Measurements from ENCODE around the gene TMEM126A. TPM values are rescaled to one million over a fixed set of nuclear protein-coding genes. Genes with fewer than 3 reads are reported as not detected.

The TMEM126A gene
- total and polyA plus RNA-seq, 4 donors, result 9.3 to 39.1 (median 23.3) TPM

DNA sequence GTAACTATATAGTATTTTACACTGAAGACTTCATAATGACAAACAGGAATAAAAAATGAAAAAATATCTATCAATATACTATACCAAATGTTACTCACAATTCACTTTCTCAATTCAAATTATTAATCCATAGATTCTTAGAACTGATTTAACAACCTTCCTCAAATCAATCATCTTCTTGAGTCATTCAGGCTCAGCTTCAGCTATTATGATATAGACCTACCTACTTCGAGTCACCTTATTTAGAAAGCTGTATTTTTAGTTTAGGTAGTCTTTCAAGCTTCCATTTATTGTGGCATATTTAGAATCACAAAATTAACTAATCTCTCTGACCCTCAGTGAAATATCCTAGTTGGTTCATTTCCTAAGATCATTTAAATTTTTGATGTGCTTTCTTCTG lies 9.0 kb downstream of the TMEM126A start:
- H3K27ac ChIP-seq (ENCODE audit: low read depth in 1 of 2, low read length in 2 of 2), result no peak overlapping the region
- TF ChIP-seq HNF4G (IDR thresholded peaks at IDR 0.05) (no peak), MAX (IDR thresholded peaks at IDR 0.05) (no peak), JUND (IDR thresholded peaks at IDR 0.05) (no peak), FOXA1 (IDR thresholded peaks at IDR 0.05) (no peak), EGR1 (IDR thresholded peaks at IDR 0.05; ENCODE audit: low read depth in 2 of 2) (no peak), NR2F2 (IDR thresholded peaks at IDR 0.05) (no peak), ATF3 (IDR thresholded peaks at IDR 0.05) (no peak), GABPA (IDR thresholded peaks at IDR 0.05 in 1 of 2, conservative IDR thresholded peaks at IDR 0.05 in 1 of 2) (no peak), RAD21 (IDR thresholded peaks at IDR 0.05) (no peak), YY1 (IDR thresholded peaks at IDR 0.05) (no peak), RXRA (IDR thresholded peaks at IDR 0.05) (no peak), HNF4A (conservative IDR thresholded peaks at IDR 0.05) (no peak), SP1 (IDR thresholded peaks at IDR 0.05) (no peak)
- TF ChIP-seq, protein P1, sequence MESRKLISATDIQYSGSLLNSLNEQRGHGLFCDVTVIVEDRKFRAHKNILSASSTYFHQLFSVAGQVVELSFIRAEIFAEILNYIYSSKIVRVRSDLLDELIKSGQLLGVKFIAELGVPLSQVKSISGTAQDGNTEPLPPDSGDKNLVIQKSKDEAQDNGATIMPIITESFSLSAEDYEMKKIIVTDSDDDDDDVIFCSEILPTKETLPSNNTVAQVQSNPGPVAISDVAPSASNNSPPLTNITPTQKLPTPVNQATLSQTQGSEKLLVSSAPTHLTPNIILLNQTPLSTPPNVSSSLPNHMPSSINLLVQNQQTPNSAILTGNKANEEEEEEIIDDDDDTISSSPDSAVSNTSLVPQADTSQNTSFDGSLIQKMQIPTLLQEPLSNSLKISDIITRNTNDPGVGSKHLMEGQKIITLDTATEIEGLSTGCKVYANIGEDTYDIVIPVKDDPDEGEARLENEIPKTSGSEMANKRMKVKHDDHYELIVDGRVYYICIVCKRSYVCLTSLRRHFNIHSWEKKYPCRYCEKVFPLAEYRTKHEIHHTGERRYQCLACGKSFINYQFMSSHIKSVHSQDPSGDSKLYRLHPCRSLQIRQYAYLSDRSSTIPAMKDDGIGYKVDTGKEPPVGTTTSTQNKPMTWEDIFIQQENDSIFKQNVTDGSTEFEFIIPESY (IDR thresholded peaks at IDR 0.05), result no peak
- TF ChIP-seq, protein P2, sequence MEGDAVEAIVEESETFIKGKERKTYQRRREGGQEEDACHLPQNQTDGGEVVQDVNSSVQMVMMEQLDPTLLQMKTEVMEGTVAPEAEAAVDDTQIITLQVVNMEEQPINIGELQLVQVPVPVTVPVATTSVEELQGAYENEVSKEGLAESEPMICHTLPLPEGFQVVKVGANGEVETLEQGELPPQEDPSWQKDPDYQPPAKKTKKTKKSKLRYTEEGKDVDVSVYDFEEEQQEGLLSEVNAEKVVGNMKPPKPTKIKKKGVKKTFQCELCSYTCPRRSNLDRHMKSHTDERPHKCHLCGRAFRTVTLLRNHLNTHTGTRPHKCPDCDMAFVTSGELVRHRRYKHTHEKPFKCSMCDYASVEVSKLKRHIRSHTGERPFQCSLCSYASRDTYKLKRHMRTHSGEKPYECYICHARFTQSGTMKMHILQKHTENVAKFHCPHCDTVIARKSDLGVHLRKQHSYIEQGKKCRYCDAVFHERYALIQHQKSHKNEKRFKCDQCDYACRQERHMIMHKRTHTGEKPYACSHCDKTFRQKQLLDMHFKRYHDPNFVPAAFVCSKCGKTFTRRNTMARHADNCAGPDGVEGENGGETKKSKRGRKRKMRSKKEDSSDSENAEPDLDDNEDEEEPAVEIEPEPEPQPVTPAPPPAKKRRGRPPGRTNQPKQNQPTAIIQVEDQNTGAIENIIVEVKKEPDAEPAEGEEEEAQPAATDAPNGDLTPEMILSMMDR (IDR thresholded peaks at IDR 0.05; ENCODE audit: low read depth, low read length, missing input control), result no peak
- TF ChIP-seq, protein P3, sequence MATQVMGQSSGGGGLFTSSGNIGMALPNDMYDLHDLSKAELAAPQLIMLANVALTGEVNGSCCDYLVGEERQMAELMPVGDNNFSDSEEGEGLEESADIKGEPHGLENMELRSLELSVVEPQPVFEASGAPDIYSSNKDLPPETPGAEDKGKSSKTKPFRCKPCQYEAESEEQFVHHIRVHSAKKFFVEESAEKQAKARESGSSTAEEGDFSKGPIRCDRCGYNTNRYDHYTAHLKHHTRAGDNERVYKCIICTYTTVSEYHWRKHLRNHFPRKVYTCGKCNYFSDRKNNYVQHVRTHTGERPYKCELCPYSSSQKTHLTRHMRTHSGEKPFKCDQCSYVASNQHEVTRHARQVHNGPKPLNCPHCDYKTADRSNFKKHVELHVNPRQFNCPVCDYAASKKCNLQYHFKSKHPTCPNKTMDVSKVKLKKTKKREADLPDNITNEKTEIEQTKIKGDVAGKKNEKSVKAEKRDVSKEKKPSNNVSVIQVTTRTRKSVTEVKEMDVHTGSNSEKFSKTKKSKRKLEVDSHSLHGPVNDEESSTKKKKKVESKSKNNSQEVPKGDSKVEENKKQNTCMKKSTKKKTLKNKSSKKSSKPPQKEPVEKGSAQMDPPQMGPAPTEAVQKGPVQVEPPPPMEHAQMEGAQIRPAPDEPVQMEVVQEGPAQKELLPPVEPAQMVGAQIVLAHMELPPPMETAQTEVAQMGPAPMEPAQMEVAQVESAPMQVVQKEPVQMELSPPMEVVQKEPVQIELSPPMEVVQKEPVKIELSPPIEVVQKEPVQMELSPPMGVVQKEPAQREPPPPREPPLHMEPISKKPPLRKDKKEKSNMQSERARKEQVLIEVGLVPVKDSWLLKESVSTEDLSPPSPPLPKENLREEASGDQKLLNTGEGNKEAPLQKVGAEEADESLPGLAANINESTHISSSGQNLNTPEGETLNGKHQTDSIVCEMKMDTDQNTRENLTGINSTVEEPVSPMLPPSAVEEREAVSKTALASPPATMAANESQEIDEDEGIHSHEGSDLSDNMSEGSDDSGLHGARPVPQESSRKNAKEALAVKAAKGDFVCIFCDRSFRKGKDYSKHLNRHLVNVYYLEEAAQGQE (IDR thresholded peaks at IDR 0.05), result no peak
- no peak overlapping the region for H3K4me3 ChIP-seq (ENCODE audit: low read depth in 1 of 3, low read length in 3 of 3)
- H3K36me3 ChIP-seq (ENCODE audit: control insufficient read depth in 4 of 4, insufficient read depth in 3 of 4, low read depth in 1 of 4, low read length in 3 of 4), result peaks cover 1 to 38% (median 15%) of the 10 kb centered on the region in 4 donors
- peaks cover 0 to 13% (median 2%) of the 10 kb centered on the region in 4 donors for H3K4me1 ChIP-seq (ENCODE audit: control insufficient read depth in 4 of 4, insufficient read depth in 4 of 4, low read length in 3 of 4)
- H3K27me3 ChIP-seq (ENCODE audit: control insufficient read depth in 4 of 4, insufficient read depth in 4 of 4, low read length in 3 of 4), result no peaks in the 10 kb centered on the region
- DNase-seq (ENCODE audit: low spot score), result no peak
- no peaks in the 10 kb centered on the region for H3K9me3 ChIP-seq (ENCODE audit: control insufficient read depth in 4 of 4, low read length in 3 of 4)
- WGBS, result 95% methylated on average over 1 of the region's 1 CpG
- no peak overlapping the region for H3K9ac ChIP-seq (ENCODE audit: low read depth in 1 of 2, low read length in 2 of 2)

- 62% methylated on average over 1 of the region's 1 CpG for WGBS
- Histone ChIP-seq H3K9me3 (ENCODE audit: control insufficient read depth in 4 of 4, low read length in 3 of 4) (no peaks in the 10 kb centered on the region), H3K27ac (ENCODE audit: low read depth in 1 of 2, low read length in 2 of 2) (no peak overlapping the region), H3K4me1 (ENCODE audit: control insufficient read depth in 4 of 4, insufficient read depth in 4 of 4, low read length in 3 of 4) (peaks cover 1 to 27% (median 13%) of the 10 kb centered on the region in 4 donors), H3K27me3 (ENCODE audit: control insufficient read depth in 4 of 4, insufficient read depth in 4 of 4, low read length in 3 of 4) (no peaks in the 10 kb centered on the region), H3K4me3 (ENCODE audit: low read depth in 1 of 3, low read length in 3 of 3) (no peak overlapping the region), H3K36me3 (ENCODE audit: control insufficient read depth in 4 of 4, insufficient read depth in 3 of 4, low read depth in 1 of 4, low read length in 3 of 4) (peaks cover 1 to 32% (median 15%) of the 10 kb centered on the region in 4 donors), H3K9ac (ENCODE audit: low read depth in 1 of 2, low read length in 2 of 2) (no peak overlapping the region)
- no peak for DNase-seq (ENCODE audit: low spot score)
- TF ChIP-seq ATF3 (IDR thresholded peaks at IDR 0.05) (no peak), FOXA2 (IDR thresholded peaks at IDR 0.05) (no peak), JUND (IDR thresholded peaks at IDR 0.05) (no peak), GABPA (IDR thresholded peaks at IDR 0.05 in 1 of 2, conservative IDR thresholded peaks at IDR 0.05 in 1 of 2) (no peak), SP1 (IDR thresholded peaks at IDR 0.05) (no peak), HNF4A (conservative IDR thresholded peaks at IDR 0.05) (no peak), FOXA1 (IDR thresholded peaks at IDR 0.05) (no peak), RXRA (IDR thresholded peaks at IDR 0.05) (no peak)
- TF ChIP-seq, protein P3 (IDR thresholded peaks at IDR 0.05), result no peak
- TF ChIP-seq, protein P2 (IDR thresholded peaks at IDR 0.05; ENCODE audit: low read depth, low read length, missing input control), result no peak
Measured at GRCh38 chr11:85658180-85658579, 10.4 kb downstream of the TMEM126A start.

Measured in liver (tissue), 9 donors.